Measurements from ENCODE around the gene ZNF474.

Gene ZNF474

GRCh38 chr5:122172207-122172606, 42.9 kb downstream of the ZNF474 start:
- H3K27ac ChIP-seq (ENCODE audit: low read depth, low read length), result no peak overlapping the region
- no peaks in the 10 kb centered on the region for H3K9me2 ChIP-seq (replicated peaks; ENCODE audit: insufficient read depth, low read length)
- no peaks in the 10 kb centered on the region for H3K9me3 ChIP-seq (ENCODE audit: insufficient read depth, low read length)
- no peaks in the 10 kb centered on the region for H3K27me3 ChIP-seq (ENCODE audit: low read length)
- no peaks in the 10 kb centered on the region for H3K36me3 ChIP-seq (ENCODE audit: low read length)
- H3K4me3 ChIP-seq (ENCODE audit: insufficient read depth, low read length, poor library complexity, severe bottlenecking), result no peak overlapping the region
- H3K79me2 ChIP-seq (ENCODE audit: insufficient read depth, low read length), result no peaks in the 10 kb centered on the region
- no peak overlapping the region for H2AFZ ChIP-seq (ENCODE audit: low read depth, low read length, severe bottlenecking)
- no peaks in the 10 kb centered on the region for H4K20me1 ChIP-seq (ENCODE audit: low read depth, low read length)
- H3F3A ChIP-seq (ENCODE audit: insufficient read depth), result no peaks in the 10 kb centered on the region
- no peak for TF ChIP-seq CTCF (IDR thresholded peaks at IDR 0.05; ENCODE audit: insufficient read depth, low read length, poor library complexity, severe bottlenecking)
- no peak for TF ChIP-seq EZH2phosphoT487 (conservative IDR thresholded peaks at IDR 0.05; ENCODE audit: low read length)
- H3K4me2 ChIP-seq (ENCODE audit: low read depth, low read length, poor library complexity, severe bottlenecking), result no peak overlapping the region
- no peak overlapping the region for H3K9ac ChIP-seq (ENCODE audit: low read length)

- H4K20me1 ChIP-seq (ENCODE audit: low read depth, low read length), result no peaks in the 10 kb centered on the region
- no peaks in the 10 kb centered on the region for H3K9me3 ChIP-seq (ENCODE audit: insufficient read depth, low read length)
- no peaks in the 10 kb centered on the region for H3F3A ChIP-seq (ENCODE audit: insufficient read depth)
- no peaks in the 10 kb centered on the region for H3K79me2 ChIP-seq (ENCODE audit: insufficient read depth, low read length)
- no peak overlapping the region for H3K4me2 ChIP-seq (ENCODE audit: low read depth, low read length, poor library complexity, severe bottlenecking)
- H3K9me2 ChIP-seq (replicated peaks; ENCODE audit: insufficient read depth, low read length), result no peaks in the 10 kb centered on the region
- H3K27ac ChIP-seq (ENCODE audit: low read depth, low read length), result no peak overlapping the region
- no peak for TF ChIP-seq EZH2phosphoT487 (conservative IDR thresholded peaks at IDR 0.05; ENCODE audit: low read length)
- no peak for TF ChIP-seq CTCF (IDR thresholded peaks at IDR 0.05; ENCODE audit: insufficient read depth, low read length, poor library complexity, severe bottlenecking)
- H3K9ac ChIP-seq (ENCODE audit: low read length), result no peak overlapping the region
- H3K27me3 ChIP-seq (ENCODE audit: low read length), result no peaks in the 10 kb centered on the region
- H3K4me3 ChIP-seq (ENCODE audit: insufficient read depth, low read length, poor library complexity, severe bottlenecking), result no peak overlapping the region
- H3K36me3 ChIP-seq (ENCODE audit: low read length), result no peaks in the 10 kb centered on the region
- no peak overlapping the region for H2AFZ ChIP-seq (ENCODE audit: low read depth, low read length, severe bottlenecking)
These were observed 44.4 kb downstream of the ZNF474 start for GRCh38 chr5:122173474-122174415.

GRCh38 chr5:122175091-122175490, 45.7 kb downstream of the ZNF474 start:
- no peak overlapping the region for H3K4me3 ChIP-seq (ENCODE audit: insufficient read depth, low read length, poor library complexity, severe bottlenecking)
- H2AFZ ChIP-seq (ENCODE audit: low read depth, low read length, severe bottlenecking), result no peak overlapping the region
- H3K9me3 ChIP-seq (ENCODE audit: insufficient read depth, low read length), result no peaks in the 10 kb centered on the region
- H4K20me1 ChIP-seq (ENCODE audit: low read depth, low read length), result no peaks in the 10 kb centered on the region
- H3K27me3 ChIP-seq (ENCODE audit: low read length), result no peaks in the 10 kb centered on the region
- H3K79me2 ChIP-seq (ENCODE audit: insufficient read depth, low read length), result no peaks in the 10 kb centered on the region
- H3K9ac ChIP-seq (ENCODE audit: low read length), result no peak overlapping the region
- H3K4me2 ChIP-seq (ENCODE audit: low read depth, low read length, poor library complexity, severe bottlenecking), result no peak overlapping the region
- no peaks in the 10 kb centered on the region for H3K36me3 ChIP-seq (ENCODE audit: low read length)
- TF ChIP-seq EZH2phosphoT487 (conservative IDR thresholded peaks at IDR 0.05; ENCODE audit: low read length) (no peak), CTCF (IDR thresholded peaks at IDR 0.05; ENCODE audit: insufficient read depth, low read length, poor library complexity, severe bottlenecking) (no peak)
- H3F3A ChIP-seq (ENCODE audit: insufficient read depth), result no peaks in the 10 kb centered on the region
- H3K27ac ChIP-seq (ENCODE audit: low read depth, low read length), result no peak overlapping the region
- no peaks in the 10 kb centered on the region for H3K9me2 ChIP-seq (replicated peaks; ENCODE audit: insufficient read depth, low read length)
